ENCODE results near the gene MIA2.

- TF ChIP-seq CTCF (IDR thresholded peaks at IDR 0.05 in 4 of 5, conservative IDR thresholded peaks at IDR 0.05 in 1 of 5) (no peak), POLR2A (IDR thresholded peaks at IDR 0.05) (no peak)
These were observed 83.3 kb downstream of the MIA2 start for GRCh38 chr14:39316830-39317553.

Measured in gastrocnemius medialis (tissue), 4 donors.